ENCODE measurements around the gene IRF6.

IRF6 gene

GRCh38 chr1:209786146-209786545, 19.8 kb downstream of the IRF6 start:
- H2BK5ac ChIP-seq (ENCODE audit: low read depth, low read length, poor library complexity, severe bottlenecking) = no peak overlapping the region

GRCh38 chr1:209785592-209785991, 20.4 kb downstream of the IRF6 start:
- peaks cover 0 to 38% of the 10 kb centered on the region in 2 experiments for H3K27me3 ChIP-seq (ENCODE audit: control insufficient read depth in 1 of 2, insufficient read depth in 1 of 2, low read length in 2 of 2)
- no peak overlapping the region for H3K4me2 ChIP-seq (ENCODE audit: low read length, poor library complexity, severe bottlenecking)
- H2BK12ac ChIP-seq (ENCODE audit: low read length in 2 of 2) = no peak overlapping the region
- no peak overlapping the region for H3K4ac ChIP-seq (ENCODE audit: low read depth in 1 of 2, low read length in 2 of 2)
- no peak overlapping the region for H3K18ac ChIP-seq (ENCODE audit: low read depth in 1 of 2, low read length in 2 of 2)
- no peak overlapping the region for H2AFZ ChIP-seq (ENCODE audit: low read depth, low read length)
- DNase-seq = no peak
- H2BK15ac ChIP-seq (ENCODE audit: low read depth, poor library complexity, severe bottlenecking) = no peak overlapping the region
- peaks cover 29% of the 10 kb centered on the region for H3K79me1 ChIP-seq (replicated peaks; ENCODE audit: low read length, poor library complexity, severe bottlenecking)
- H3K9me3 ChIP-seq (ENCODE audit: control insufficient read depth, low read length) = no peaks in the 10 kb centered on the region
- H3K14ac ChIP-seq (ENCODE audit: low read length in 2 of 2) = no peak overlapping the region
- H4K8ac ChIP-seq (ENCODE audit: low read length) = no peak overlapping the region
- no peak overlapping the region for H2AK5ac ChIP-seq (ENCODE audit: low read length, severe bottlenecking)
- no peak overlapping the region for H3K23ac ChIP-seq (ENCODE audit: low read length in 2 of 2)
- WGBS = 100% methylated on average over 4 of the region's 4 CpGs
- H3K4me3 ChIP-seq (ENCODE audit: insufficient read depth in 1 of 2, low read depth in 1 of 2, low read length in 2 of 2) = no peak overlapping the region
- H3K27ac ChIP-seq (ENCODE audit: low read length, poor library complexity, severe bottlenecking) = no peak overlapping the region
- no peak overlapping the region for H2BK120ac ChIP-seq (ENCODE audit: low read depth, low read length)
- peaks cover 8% of the 10 kb centered on the region for H3K4me1 ChIP-seq (ENCODE audit: control insufficient read depth, insufficient read depth, low read depth, low read length)
- peaks cover 3 to 8% of the 10 kb centered on the region in 2 experiments for H3K36me3 ChIP-seq (ENCODE audit: control insufficient read depth in 1 of 2, insufficient read depth in 2 of 2, low read depth in 1 of 2, low read length in 2 of 2)
- H2BK5ac ChIP-seq (ENCODE audit: low read depth, low read length, poor library complexity, severe bottlenecking) = no peak overlapping the region
- H4K91ac ChIP-seq (ENCODE audit: low read length) = no peak overlapping the region
- H3K9ac ChIP-seq (ENCODE audit: low read length) = no peak overlapping the region

More at GRCh38 chr1:209786146-209786545, 19.8 kb downstream of the IRF6 start:
- no peak overlapping the region for H2BK120ac ChIP-seq (ENCODE audit: low read depth, low read length)
- H3K4me1 ChIP-seq (ENCODE audit: control insufficient read depth, insufficient read depth, low read depth, low read length) = peaks cover 10% of the 10 kb centered on the region
- H3K36me3 ChIP-seq (ENCODE audit: control insufficient read depth in 1 of 2, insufficient read depth in 2 of 2, low read depth in 1 of 2, low read length in 2 of 2) = peaks cover 5 to 8% of the 10 kb centered on the region in 2 experiments
- H3K79me1 ChIP-seq (replicated peaks; ENCODE audit: low read length, poor library complexity, severe bottlenecking) = peaks cover 28% of the 10 kb centered on the region
- H3K4me2 ChIP-seq (ENCODE audit: low read length, poor library complexity, severe bottlenecking) = no peak overlapping the region
- WGBS = 74% methylated on average over 4 of the region's 4 CpGs
- H4K91ac ChIP-seq (ENCODE audit: low read length) = no peak overlapping the region
- H3K18ac ChIP-seq (ENCODE audit: low read depth in 1 of 2, low read length in 2 of 2) = no peak overlapping the region
- peaks cover 0 to 44% of the 10 kb centered on the region in 2 experiments for H3K27me3 ChIP-seq (ENCODE audit: control insufficient read depth in 1 of 2, insufficient read depth in 1 of 2, low read length in 2 of 2)
- H2BK15ac ChIP-seq (ENCODE audit: low read depth, poor library complexity, severe bottlenecking) = no peak overlapping the region
- H3K27ac ChIP-seq (ENCODE audit: low read length, poor library complexity, severe bottlenecking) = no peak overlapping the region
- no peak overlapping the region for H3K4ac ChIP-seq (ENCODE audit: low read depth in 1 of 2, low read length in 2 of 2)
- no peak overlapping the region for H3K23ac ChIP-seq (ENCODE audit: low read length in 2 of 2)
- no peak overlapping the region for H2AK5ac ChIP-seq (ENCODE audit: low read length, severe bottlenecking)
- H3K14ac ChIP-seq (ENCODE audit: low read length in 2 of 2) = no peak overlapping the region
- H3K9ac ChIP-seq (ENCODE audit: low read length) = no peak overlapping the region
- no peak overlapping the region for H2AFZ ChIP-seq (ENCODE audit: low read depth, low read length)
- DNase-seq = no peak
- no peak overlapping the region for H2BK12ac ChIP-seq (ENCODE audit: low read length in 2 of 2)
- H3K4me3 ChIP-seq (ENCODE audit: insufficient read depth in 1 of 2, low read depth in 1 of 2, low read length in 2 of 2) = no peak overlapping the region
- no peaks in the 10 kb centered on the region for H3K9me3 ChIP-seq (ENCODE audit: control insufficient read depth, low read length)
- no peak overlapping the region for H4K8ac ChIP-seq (ENCODE audit: low read length)

- Histone ChIP-seq H3K4me1 (ENCODE audit: control insufficient read depth, insufficient read depth, low read depth, low read length) (peaks cover 8% of the 10 kb centered on the region), H4K91ac (ENCODE audit: low read length) (peak within 1 kb of the TSS; percentile 30), H2AFZ (ENCODE audit: low read depth, low read length) (peak within 1 kb of the TSS; percentile 78), H4K8ac (ENCODE audit: low read length) (peak within 1 kb of the TSS; percentile 93), H3K79me1 (replicated peaks; ENCODE audit: low read length, poor library complexity, severe bottlenecking) (peaks cover 30% of the 10 kb centered on the region), H3K4me2 (ENCODE audit: low read length, poor library complexity, severe bottlenecking) (peak within 1 kb of the TSS; percentile 78), H3K23ac (ENCODE audit: low read length in 2 of 2) (no peak within 1 kb of the TSS), H3K36me3 (ENCODE audit: control insufficient read depth in 1 of 2, insufficient read depth in 2 of 2, low read depth in 1 of 2, low read length in 2 of 2) (peaks cover 0 to 8% of the 10 kb centered on the region in 2 experiments), H3K18ac (ENCODE audit: low read depth in 1 of 2, low read length in 2 of 2) (peak within 1 kb of the TSS; percentile 74 to 90), H2AK5ac (ENCODE audit: low read length, severe bottlenecking) (peak within 1 kb of the TSS; percentile 41), H3K4ac (ENCODE audit: low read depth in 1 of 2, low read length in 2 of 2) (peak within 1 kb of the TSS; percentile 5 to 87), H2BK15ac (ENCODE audit: low read depth, poor library complexity, severe bottlenecking) (no peak within 1 kb of the TSS), H3K9me3 (ENCODE audit: control insufficient read depth, low read length) (no peaks in the 10 kb centered on the region), H3K4me3 (ENCODE audit: insufficient read depth in 1 of 2, low read depth in 1 of 2, low read length in 2 of 2) (peak within 1 kb of the TSS; percentile 77 to 98), H2BK12ac (ENCODE audit: low read length in 2 of 2) (no peak within 1 kb of the TSS), H2BK5ac (ENCODE audit: low read depth, low read length, poor library complexity, severe bottlenecking) (peak within 1 kb of the TSS; percentile 24), H3K27me3 (ENCODE audit: control insufficient read depth in 1 of 2, insufficient read depth in 1 of 2, low read length in 2 of 2) (peaks cover 0 to 28% of the 10 kb centered on the region in 2 experiments), H2BK120ac (ENCODE audit: low read depth, low read length) (no peak within 1 kb of the TSS), H3K14ac (ENCODE audit: low read length in 2 of 2) (no peak within 1 kb of the TSS), H3K9ac (ENCODE audit: low read length) (peak within 1 kb of the TSS; percentile 97), H3K27ac (ENCODE audit: low read length, poor library complexity, severe bottlenecking) (peak within 1 kb of the TSS; percentile 53)
- DNase-seq = peak; percentile 97
- 2% methylated on average over 46 of the region's 48 CpGs for WGBS
Measured at GRCh38 chr1:209784265-209785169, 21.4 kb downstream of the IRF6 start, which contains the start of gene C1orf74. TSS of gene C1orf74 (minus strand) at chr1:209784559. CDS start at chr1:209783634, 925 bp downstream.

GRCh38 chr1:209783386-209783785, 22.6 kb downstream of the IRF6 start:
- peaks cover 0 to 17% of the 10 kb centered on the region in 2 experiments for H3K27me3 ChIP-seq (ENCODE audit: control insufficient read depth in 1 of 2, insufficient read depth in 1 of 2, low read length in 2 of 2)
- H2BK12ac ChIP-seq (ENCODE audit: low read length in 2 of 2) = no peak overlapping the region
- H3K4me3 ChIP-seq (ENCODE audit: insufficient read depth in 1 of 2, low read depth in 1 of 2, low read length in 2 of 2) = peak overlapping the region in 1 of 2 experiments; percentile 98
- no peak overlapping the region for H3K27ac ChIP-seq (ENCODE audit: low read length, poor library complexity, severe bottlenecking)
- peaks cover 0 to 8% of the 10 kb centered on the region in 2 experiments for H3K36me3 ChIP-seq (ENCODE audit: control insufficient read depth in 1 of 2, insufficient read depth in 2 of 2, low read depth in 1 of 2, low read length in 2 of 2)
- peak overlapping the region; percentile 97 for H3K9ac ChIP-seq (ENCODE audit: low read length)
- H2BK15ac ChIP-seq (ENCODE audit: low read depth, poor library complexity, severe bottlenecking) = no peak overlapping the region
- WGBS = 90% methylated on average over 6 of the region's 6 CpGs
- no peak overlapping the region for H2AFZ ChIP-seq (ENCODE audit: low read depth, low read length)
- DNase-seq = no peak
- H3K18ac ChIP-seq (ENCODE audit: low read depth in 1 of 2, low read length in 2 of 2) = no peak overlapping the region
- H3K23ac ChIP-seq (ENCODE audit: low read length in 2 of 2) = no peak overlapping the region
- H3K4me2 ChIP-seq (ENCODE audit: low read length, poor library complexity, severe bottlenecking) = no peak overlapping the region
- H2BK5ac ChIP-seq (ENCODE audit: low read depth, low read length, poor library complexity, severe bottlenecking) = no peak overlapping the region
- H3K14ac ChIP-seq (ENCODE audit: low read length in 2 of 2) = no peak overlapping the region
- H3K9me3 ChIP-seq (ENCODE audit: control insufficient read depth, low read length) = no peaks in the 10 kb centered on the region
- H4K91ac ChIP-seq (ENCODE audit: low read length) = no peak overlapping the region
- no peak overlapping the region for H2BK120ac ChIP-seq (ENCODE audit: low read depth, low read length)
- H3K4ac ChIP-seq (ENCODE audit: low read depth in 1 of 2, low read length in 2 of 2) = no peak overlapping the region
- H3K4me1 ChIP-seq (ENCODE audit: control insufficient read depth, insufficient read depth, low read depth, low read length) = peaks cover 8% of the 10 kb centered on the region
- H3K79me1 ChIP-seq (replicated peaks; ENCODE audit: low read length, poor library complexity, severe bottlenecking) = peaks cover 30% of the 10 kb centered on the region
- H4K8ac ChIP-seq (ENCODE audit: low read length) = no peak overlapping the region
- no peak overlapping the region for H2AK5ac ChIP-seq (ENCODE audit: low read length, severe bottlenecking)

Data from mesenchymal stem cell (in vitro differentiated cells and primary cell).